Erythroblast (primary cell): ENCODE data around the gene PRICKLE1.

Source experiments
- DNase-seq, 2 experiments: peaks; one replicate each; lab custom pipeline; 2025; lab: John Stamatoyannopoulos, UW
- GATA1 ChIP-seq: IDR thresholded peaks from 2 replicates; pipeline ENCODE4 v1.6.1; 2011; ENCODE audit warnings: low read depth, mild to moderate bottlenecking, control low read depth, low read length, moderate library complexity
- POLR2A ChIP-seq: IDR thresholded peaks from 2 replicates; pipeline ENCODE4 v1.6.1; 2011; ENCODE audit warnings: mild to moderate bottlenecking, low read length

The PRICKLE1 gene

DNA sequence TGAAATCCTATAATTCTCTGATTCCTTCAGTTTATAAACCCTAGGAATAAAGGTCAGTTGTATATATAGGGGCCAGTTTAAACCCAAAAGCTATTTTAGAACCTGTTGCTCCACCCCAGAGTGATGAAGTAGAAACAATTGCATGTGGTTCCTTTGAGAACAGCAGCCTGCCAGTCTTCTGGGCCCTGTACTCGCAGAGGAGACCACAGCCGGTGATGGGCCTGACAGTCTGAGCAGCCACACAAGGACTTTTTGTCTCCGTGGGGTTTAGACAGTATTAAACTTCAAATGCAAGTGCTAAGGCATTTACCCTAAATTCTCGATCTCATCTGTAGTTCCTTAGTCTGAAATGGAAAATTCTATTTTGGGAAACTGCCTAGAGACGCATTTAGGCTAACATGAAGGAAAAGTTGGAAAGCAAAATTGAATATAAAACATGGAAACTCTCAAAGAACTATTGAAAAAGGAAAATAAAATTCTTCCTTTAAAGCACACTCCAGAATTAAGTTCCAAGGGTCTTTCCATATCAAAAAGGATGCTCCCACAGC, 80.6 kb downstream of the PRICKLE1 start:
- no peak for DNase-seq
- TF ChIP-seq GATA1 (no peak), POLR2A (no peak)

DNA sequence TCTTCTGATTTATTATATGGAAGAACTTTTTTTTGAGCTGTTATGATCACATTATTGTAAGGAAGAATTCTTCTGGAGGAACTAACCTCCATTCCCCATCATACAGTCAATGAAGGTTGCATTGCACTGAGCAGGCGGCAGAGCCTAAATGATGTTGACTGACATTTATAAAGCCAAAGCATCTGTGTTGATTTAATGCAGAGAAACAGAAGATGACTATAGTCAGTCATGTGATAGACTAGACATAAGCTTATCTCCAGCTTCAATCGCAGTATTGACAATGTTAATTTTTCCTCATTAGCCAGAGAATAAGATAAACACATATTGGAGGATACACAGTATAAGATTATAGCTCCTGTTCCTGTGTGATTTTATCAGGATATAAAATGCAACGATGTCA, 82.0 kb downstream of the PRICKLE1 start:
- DNase-seq, result no peak
- TF ChIP-seq GATA1, result no peak
- no peak for TF ChIP-seq POLR2A

DNA sequence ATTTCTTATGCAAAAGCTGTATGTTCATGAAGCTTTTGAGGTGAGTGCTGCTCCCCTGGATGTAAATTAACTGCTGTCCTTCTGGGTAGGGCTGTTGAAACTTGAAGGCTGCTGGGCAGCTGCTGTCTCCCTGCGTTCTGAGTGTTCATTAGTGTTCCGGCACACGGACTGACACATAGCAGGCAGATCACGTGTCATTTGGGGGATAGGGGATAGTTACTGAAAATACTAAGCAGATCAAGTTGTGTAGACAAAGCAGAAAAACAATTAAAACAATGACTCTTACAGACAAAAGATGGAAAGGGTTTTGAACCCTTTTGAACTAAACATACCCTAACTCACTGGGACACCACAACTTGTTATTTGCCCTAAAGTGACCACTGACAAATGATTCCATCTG, 82.5 kb downstream of the PRICKLE1 start:
- no peak for DNase-seq

DNA sequence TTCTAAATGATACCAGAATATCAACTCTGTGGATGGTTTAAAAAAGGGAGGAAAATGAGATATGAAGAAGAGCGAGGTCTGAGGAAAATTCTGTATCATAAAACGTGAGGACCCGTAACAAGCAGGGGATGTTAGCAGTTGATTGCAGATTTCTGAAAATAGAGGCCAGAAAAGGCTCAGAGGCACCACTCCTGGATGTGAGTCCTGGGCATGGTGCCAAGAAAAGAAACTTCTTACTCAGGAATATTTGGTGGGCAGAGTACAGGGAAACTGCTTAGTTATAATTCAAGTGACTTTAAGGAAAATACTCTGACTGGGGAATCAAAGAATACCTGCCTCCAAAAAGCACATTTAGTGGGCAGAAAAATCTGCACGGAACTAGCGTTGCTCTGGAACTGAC, 85.5 kb downstream of the PRICKLE1 start:
- TF ChIP-seq GATA1 (no peak), POLR2A (no peak)
- DNase-seq, result no peak

More for the DNA sequence above, 82.5 kb downstream of the PRICKLE1 start:
- TF ChIP-seq POLR2A (no peak), GATA1 (no peak)

DNA sequence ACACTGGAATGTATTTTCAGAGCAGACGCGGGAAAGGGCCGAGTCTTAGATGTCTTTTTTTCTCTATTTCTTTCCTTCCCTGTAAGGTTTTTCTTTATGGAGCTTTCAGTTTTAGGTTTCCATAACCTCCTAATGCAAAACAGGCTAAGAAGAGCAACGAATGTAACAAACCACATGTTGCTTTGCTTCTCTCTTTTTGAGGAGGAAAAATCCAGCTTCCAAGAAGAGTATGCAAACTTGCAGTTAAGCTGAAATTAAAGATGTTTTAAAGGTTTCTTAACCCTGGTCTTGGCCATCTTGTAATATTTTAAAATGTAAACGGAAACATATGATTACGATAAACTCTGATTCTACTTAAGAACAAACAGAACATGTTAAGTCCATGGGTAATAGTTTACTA, 86.9 kb downstream of the PRICKLE1 start:
- no peak for DNase-seq
- TF ChIP-seq GATA1 (no peak), POLR2A (no peak)

DNA sequence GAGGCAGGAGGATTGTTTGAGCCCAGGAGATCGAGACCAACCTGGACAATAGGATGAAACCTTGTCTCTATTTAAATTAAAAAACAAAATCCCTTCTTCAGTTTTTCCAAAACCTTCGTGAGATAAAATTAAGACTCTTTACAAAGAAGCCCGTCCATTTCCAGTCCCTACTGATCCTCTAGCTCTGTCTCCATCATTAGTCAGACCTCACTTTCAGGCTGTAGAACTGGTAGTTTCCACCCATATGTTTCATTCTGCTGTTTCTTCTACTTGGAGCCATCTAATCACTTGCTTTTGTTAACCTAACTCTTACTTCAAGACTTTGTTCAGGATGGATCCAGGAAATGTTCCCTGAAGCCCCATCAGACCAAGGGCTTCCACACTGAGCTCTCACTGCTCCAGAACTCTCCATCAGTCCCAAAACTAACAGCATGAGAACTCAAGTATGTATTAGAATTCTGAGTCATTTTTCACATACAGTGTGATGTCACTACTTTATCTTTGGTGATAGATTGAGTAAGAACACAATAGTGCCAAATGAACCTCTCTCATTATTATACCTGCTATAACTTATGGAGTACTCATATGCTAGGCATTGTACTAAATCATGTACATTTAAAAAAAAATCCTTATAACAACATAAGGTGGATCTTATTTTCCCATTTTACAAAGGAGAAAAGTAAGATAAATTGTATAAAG, 90.8 kb downstream of the PRICKLE1 start:
- no peak for DNase-seq
- TF ChIP-seq GATA1 (no peak), POLR2A (no peak)

DNA sequence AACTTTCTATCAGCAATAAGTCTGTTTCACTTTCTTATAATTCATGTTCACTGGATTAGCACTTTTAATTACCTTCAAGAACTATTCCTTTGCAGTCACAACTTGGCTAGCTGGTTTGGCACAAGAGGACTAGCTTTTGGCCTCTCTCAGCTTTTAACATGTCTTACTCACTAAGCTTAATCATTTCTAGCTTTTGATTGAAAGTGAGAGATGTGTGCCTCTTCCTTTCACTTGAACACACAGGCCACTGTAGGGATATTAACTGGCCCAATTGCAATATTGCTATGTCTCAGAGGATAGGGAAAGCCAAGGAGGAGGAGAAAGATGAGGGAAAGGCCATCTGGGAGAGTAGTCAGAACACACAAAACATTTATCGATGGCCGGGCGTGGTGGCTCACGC, 92.7 kb downstream of the PRICKLE1 start:
- no peak for DNase-seq
- TF ChIP-seq POLR2A (no peak), GATA1 (no peak)

DNA sequence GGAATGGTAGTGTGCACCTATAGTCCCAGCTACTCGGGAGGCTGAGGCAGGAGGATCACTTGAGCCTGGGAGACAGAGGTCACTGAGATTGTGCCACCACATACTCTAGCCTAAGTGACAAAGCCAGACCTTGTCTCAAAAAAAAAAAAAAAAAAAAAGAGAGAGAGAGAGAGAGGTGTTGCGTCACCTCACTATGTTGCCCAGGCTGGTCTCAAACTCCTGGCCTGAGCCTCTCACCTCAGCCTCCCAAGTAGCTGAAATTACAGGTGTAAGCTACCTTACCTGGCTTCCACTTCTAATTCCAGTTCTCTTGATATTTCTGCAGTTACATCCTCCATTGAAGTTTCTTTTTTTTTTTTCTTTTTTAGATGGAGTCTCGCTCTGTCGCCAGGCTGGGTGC, 94.3 kb downstream of the PRICKLE1 start:
- TF ChIP-seq GATA1 (no peak), POLR2A (no peak)
- no peak for DNase-seq

DNA sequence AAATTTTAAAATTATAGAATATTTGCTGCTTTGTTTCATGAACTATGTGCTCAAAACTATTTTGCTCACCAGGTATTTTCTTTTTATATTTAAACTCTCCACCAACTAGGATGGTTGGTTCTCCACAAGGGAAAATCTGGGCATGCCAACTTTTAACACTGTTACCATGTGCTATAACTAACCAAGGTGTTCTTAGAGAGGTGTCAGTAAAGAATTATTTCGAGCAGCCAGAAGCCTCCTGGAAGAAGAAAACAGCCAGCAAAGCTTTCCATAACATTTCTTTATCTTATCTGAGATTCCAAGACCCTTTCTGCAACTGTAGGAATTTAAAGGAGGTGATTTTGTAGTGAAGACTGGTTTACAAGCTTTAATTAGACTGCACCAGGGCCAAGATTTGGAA, 97.3 kb downstream of the PRICKLE1 start:
- DNase-seq, result no peak
- no peak for TF ChIP-seq GATA1
- no peak for TF ChIP-seq POLR2A

DNA sequence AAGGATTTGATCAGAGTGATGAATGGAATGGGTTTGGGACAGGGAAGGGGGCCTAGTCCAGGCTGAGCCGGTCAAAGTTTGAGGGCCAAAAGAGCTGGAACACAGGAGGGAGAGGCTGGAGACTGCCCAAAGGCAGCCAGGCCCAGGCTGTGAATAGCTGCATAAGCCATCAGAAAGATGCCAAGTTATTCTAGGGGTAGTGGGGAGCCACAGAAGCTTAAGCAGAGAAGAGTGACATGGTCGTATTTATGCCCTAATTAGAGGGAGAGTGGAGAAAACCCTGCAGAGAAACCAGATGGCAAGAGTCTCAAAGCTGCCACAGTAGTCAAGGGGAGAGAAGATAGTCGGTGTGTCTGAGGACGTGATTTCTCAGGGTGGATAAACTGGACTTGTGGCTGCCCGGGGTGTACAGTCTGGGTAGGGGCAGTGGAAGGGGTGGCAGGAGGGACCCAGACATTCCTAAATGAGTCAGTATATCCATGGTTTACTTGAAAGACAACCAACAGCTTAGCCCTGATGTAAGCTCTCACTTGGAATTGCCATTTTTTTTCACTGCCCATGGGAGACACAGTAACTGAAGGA, 99.2 kb downstream of the PRICKLE1 start:
- TF ChIP-seq POLR2A (no peak), GATA1 (no peak)
- no peak for DNase-seq

DNA sequence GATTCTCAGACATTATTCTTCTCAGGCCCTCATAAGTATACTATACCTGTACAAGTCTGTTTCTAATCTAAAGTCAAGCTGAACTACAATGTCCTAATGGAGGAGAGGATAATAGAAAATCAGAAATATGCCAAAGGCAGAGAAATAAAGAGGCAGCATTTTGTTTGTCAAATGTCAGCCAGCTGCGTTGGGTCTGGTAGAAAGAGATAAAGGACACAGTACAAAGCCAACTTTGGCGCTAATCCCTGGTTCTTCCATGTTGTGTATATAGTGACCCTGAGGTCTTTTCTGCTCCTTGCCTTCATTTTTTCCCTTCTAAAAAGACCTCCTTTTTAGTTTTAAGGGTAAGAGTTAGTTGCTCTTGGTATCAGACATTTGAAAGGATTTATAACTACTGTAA, 103.1 kb downstream of the PRICKLE1 start:
- TF ChIP-seq POLR2A (no peak), GATA1 (no peak)
- DNase-seq, result peak in 1 of 2 experiments; percentile 8

DNA sequence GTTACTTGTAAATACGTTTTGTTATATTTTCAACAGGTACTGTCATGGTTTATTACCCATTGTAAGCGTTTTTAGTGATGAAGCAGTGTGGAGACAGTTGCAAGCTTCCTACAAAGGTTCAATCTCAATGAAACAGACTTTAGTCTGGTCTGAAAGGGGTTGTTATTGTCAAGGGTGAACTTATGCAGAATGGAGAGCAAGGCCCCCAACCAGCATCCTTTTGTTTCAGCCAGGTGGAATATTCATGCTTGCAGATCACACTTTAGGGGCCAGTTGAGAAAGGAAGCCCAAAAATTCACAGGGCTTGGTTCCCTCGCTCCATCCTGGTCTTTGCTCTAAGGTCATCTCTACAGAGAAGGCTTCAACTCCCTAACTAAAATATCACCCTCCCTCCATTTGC, 103.7 kb downstream of the PRICKLE1 start:
- no peak for DNase-seq

DNA sequence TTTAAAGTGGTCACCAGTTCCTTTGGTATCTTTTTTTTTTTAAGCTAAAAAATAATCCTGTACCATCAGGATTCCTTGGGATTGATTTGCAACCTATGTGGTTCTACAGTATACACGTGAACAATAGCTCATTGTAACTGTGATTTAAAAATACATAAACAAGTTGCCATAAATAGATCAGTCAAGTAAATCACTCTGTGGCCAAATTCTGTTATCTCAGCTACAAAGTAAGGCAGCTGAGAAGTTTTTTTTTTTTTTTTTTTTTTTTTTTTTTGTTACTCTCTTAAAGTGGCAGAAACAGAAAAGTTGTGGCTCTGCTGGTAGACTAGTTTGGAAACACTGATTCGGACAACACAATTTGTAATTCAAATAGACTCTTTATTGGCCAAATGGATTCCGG, 104.5 kb downstream of the PRICKLE1 start:
- no peak for TF ChIP-seq POLR2A
- TF ChIP-seq GATA1, result no peak
- no peak for DNase-seq

More for the DNA sequence above, 103.7 kb downstream of the PRICKLE1 start:
- TF ChIP-seq POLR2A, result no peak
- TF ChIP-seq GATA1, result no peak

DNA sequence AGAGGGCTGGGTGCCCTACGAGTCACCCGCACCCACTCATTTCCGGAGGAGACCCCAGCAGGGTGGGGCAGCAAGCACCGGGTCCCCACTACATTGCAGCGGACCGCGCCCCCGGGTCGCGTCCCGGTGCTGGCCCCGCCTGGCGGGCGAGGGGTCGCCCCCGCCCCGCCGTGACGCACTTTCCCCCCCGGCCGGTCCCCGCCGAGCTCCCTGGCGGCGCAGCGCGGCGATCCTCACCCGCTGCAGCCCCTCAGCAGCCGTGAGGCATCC, 106.1 kb downstream of the PRICKLE1 start:
- DNase-seq, result no peak
- TF ChIP-seq POLR2A, result no peak
- TF ChIP-seq GATA1, result no peak
